ENCODE results near the gene REEP2. TPM values are rescaled to one million over a fixed set of nuclear protein-coding genes. Genes with fewer than 3 reads are reported as not detected.

REEP2 gene
- total RNA-seq, 1 experiment from 2014 or later: 4.5 TPM

DNA sequence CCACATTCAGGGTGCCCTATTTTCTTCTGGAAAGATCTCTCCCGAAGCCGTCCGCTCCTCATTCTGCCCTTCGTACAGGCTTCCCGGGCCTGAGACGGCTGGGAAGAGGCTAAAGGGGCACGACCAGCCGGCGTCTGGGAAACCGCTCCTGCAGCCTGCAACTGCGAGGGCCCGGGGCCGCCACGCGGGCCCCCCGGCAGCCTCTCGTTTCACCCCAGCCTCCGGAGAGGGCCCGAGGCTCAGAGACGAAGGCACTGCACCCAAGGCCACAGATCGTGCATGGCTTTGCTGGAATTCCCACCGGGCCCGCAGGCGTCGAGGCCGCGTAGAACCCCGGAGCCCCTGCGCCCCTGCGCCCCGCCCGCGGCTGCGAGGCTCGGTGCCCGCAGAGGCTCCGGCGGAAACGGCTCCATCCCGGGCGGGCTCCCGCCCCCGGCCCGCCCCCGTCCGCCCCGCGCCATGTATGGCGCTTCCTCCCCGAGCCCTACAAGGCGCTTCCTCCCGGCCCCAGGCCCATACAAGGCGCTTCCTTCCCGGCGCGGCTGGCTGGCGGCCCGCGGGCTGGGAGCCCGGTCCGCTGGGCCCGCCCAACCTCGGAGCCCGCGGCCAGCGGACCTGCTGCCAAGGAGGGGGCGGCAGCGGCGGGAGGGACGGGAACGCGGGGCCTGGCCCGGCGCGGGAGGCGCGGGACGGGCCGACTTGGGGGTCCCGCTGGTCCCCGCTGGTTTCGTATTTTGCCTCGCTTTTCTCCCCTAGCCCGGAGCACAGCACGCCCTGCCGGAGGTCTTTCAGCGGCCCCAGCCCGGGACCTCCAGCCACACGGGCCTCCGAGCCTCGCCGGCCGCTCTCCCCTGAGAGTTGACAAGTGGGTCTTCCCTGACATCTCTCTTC, 53.1 kb downstream of the REEP2 start:
- intact Hi-C loops (cut with micrococcal nuclease; ENCODE audit: unreplicated experiment): loop anchor here (2.0 kb wide), 1 partner anchor 51 kb away; the partner anchor contains the start of gene ETF1
- Histone ChIP-seq H3K27me3 (replicated peaks; ENCODE audit: control insufficient read depth, insufficient read depth, low read length) (no peaks in the 10 kb centered on the region), H3K4me3 (ENCODE audit: low read depth, low read length) (peak overlapping the region; percentile 54), H3K36me3 (ENCODE audit: control insufficient read depth, insufficient read depth, low read length) (no peaks in the 10 kb centered on the region), H3K9me3 (no peaks in the 10 kb centered on the region), H3K4me1 (peaks cover 44% of the 10 kb centered on the region)
- ChIA-PET CTCF (interaction anchor here (1.2 to 1.6 kb wide), 3 partner anchors 10 to 40 kb away, joined by 3 to 18 read pairs (median 6); no protein-coding TSS in a partner anchor), POLR2A (interaction anchor here (0.6 to 1.4 kb wide), 2 partner anchors 12 to 51 kb away, joined by 3 to 5 read pairs; no protein-coding TSS in a partner anchor)
- H3K27ac Mint-ChIP-seq (ENCODE audit: unreplicated experiment): peak overlapping the region; percentile 86
- peak; percentile 83 to 88 for DNase-seq
- H3K27me3 Mint-ChIP-seq (ENCODE audit: insufficient read depth, unreplicated experiment): peaks cover 3% of the 10 kb centered on the region
- TF ChIP-seq, protein P1, sequence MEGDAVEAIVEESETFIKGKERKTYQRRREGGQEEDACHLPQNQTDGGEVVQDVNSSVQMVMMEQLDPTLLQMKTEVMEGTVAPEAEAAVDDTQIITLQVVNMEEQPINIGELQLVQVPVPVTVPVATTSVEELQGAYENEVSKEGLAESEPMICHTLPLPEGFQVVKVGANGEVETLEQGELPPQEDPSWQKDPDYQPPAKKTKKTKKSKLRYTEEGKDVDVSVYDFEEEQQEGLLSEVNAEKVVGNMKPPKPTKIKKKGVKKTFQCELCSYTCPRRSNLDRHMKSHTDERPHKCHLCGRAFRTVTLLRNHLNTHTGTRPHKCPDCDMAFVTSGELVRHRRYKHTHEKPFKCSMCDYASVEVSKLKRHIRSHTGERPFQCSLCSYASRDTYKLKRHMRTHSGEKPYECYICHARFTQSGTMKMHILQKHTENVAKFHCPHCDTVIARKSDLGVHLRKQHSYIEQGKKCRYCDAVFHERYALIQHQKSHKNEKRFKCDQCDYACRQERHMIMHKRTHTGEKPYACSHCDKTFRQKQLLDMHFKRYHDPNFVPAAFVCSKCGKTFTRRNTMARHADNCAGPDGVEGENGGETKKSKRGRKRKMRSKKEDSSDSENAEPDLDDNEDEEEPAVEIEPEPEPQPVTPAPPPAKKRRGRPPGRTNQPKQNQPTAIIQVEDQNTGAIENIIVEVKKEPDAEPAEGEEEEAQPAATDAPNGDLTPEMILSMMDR (IDR thresholded peaks at IDR 0.05; ENCODE audit: insufficient read depth in 1 of 2, low read depth in 1 of 2, low read length in 1 of 2, severe bottlenecking in 1 of 2, unreplicated experiment in 1 of 2): no peak
- no peaks in the 10 kb centered on the region for H3K9me3 Mint-ChIP-seq (ENCODE audit: unreplicated experiment)
- peaks cover 16% of the 10 kb centered on the region for H3K4me1 Mint-ChIP-seq (ENCODE audit: low read depth, unreplicated experiment)
- BruUV-seq (replicated peaks): no TSS peak
- peaks cover 18% of the 10 kb centered on the region for H3K36me3 Mint-ChIP-seq (ENCODE audit: insufficient read depth, unreplicated experiment)
- H3K4me3 Mint-ChIP-seq (ENCODE audit: unreplicated experiment): peak overlapping the region; percentile 87

- Histone ChIP-seq H3K4me3 (ENCODE audit: low read depth, low read length) (peak overlapping the region; percentile 54), H3K9me3 (no peaks in the 10 kb centered on the region), H3K4me1 (peaks cover 44% of the 10 kb centered on the region), H3K27me3 (replicated peaks; ENCODE audit: control insufficient read depth, insufficient read depth, low read length) (no peaks in the 10 kb centered on the region), H3K36me3 (ENCODE audit: control insufficient read depth, insufficient read depth, low read length) (no peaks in the 10 kb centered on the region)
- intact Hi-C loops (cut with micrococcal nuclease; ENCODE audit: unreplicated experiment): loop anchor here (1.0 to 2.0 kb wide), 2 partner anchors 28 to 50 kb away; partner anchors contain the start of gene ETF1
- Mint-ChIP-seq H3K4me1 (ENCODE audit: low read depth, unreplicated experiment) (peaks cover 16% of the 10 kb centered on the region), H3K9me3 (ENCODE audit: unreplicated experiment) (no peaks in the 10 kb centered on the region), H3K27me3 (ENCODE audit: insufficient read depth, unreplicated experiment) (peaks cover 3% of the 10 kb centered on the region), H3K27ac (ENCODE audit: unreplicated experiment) (peak overlapping the region; percentile 86), H3K36me3 (ENCODE audit: insufficient read depth, unreplicated experiment) (peaks cover 18% of the 10 kb centered on the region), H3K4me3 (ENCODE audit: unreplicated experiment) (peak overlapping the region; percentile 87)
- DNase-seq: no peak
- BruUV-seq (replicated peaks): no TSS peak
- CTCF ChIA-PET: interaction anchor here (0.6 to 1.6 kb wide), 7 partner anchors 9 to 43 kb away, joined by 3 to 18 read pairs (median 5); partner anchors contain the start of gene EGR1
- TF ChIP-seq, protein P1 (IDR thresholded peaks at IDR 0.05; ENCODE audit: insufficient read depth in 1 of 2, low read depth in 1 of 2, low read length in 1 of 2, severe bottlenecking in 1 of 2, unreplicated experiment in 1 of 2): no peak
- POLR2A ChIA-PET: interaction anchor here (0.6 to 1.4 kb wide), 4 partner anchors 11 to 51 kb away, joined by 3 to 6 read pairs (median 6); partner anchors contain the start of gene EGR1
Observed at GRCh38 chr5:138492560-138493045, 53.7 kb downstream of the REEP2 start.

GRCh38 chr5:138495351-138495750, 56.5 kb downstream of the REEP2 start:
- Histone ChIP-seq H3K4me1 (peaks cover 25% of the 10 kb centered on the region), H3K9me3 (no peaks in the 10 kb centered on the region), H3K27me3 (replicated peaks; ENCODE audit: control insufficient read depth, insufficient read depth, low read length) (no peaks in the 10 kb centered on the region), H3K36me3 (ENCODE audit: control insufficient read depth, insufficient read depth, low read length) (no peaks in the 10 kb centered on the region), H3K4me3 (ENCODE audit: low read depth, low read length) (no peak overlapping the region)
- Mint-ChIP-seq H3K27ac (ENCODE audit: unreplicated experiment) (no peak overlapping the region), H3K4me3 (ENCODE audit: unreplicated experiment) (no peak overlapping the region), H3K4me1 (ENCODE audit: low read depth, unreplicated experiment) (peaks cover 16% of the 10 kb centered on the region), H3K27me3 (ENCODE audit: insufficient read depth, unreplicated experiment) (peaks cover 3% of the 10 kb centered on the region), H3K9me3 (ENCODE audit: unreplicated experiment) (no peaks in the 10 kb centered on the region), H3K36me3 (ENCODE audit: insufficient read depth, unreplicated experiment) (peaks cover 18% of the 10 kb centered on the region)
- CTCF ChIA-PET: no interaction called here
- no TSS peak for BruUV-seq (replicated peaks)
- intact Hi-C loops (cut with micrococcal nuclease; ENCODE audit: unreplicated experiment): no loop called here
- TF ChIP-seq, protein P1 (IDR thresholded peaks at IDR 0.05; ENCODE audit: insufficient read depth in 1 of 2, low read depth in 1 of 2, low read length in 1 of 2, severe bottlenecking in 1 of 2, unreplicated experiment in 1 of 2): no peak
- DNase-seq: no peak
- POLR2A ChIA-PET: no interaction called here
